Measurements from ENCODE around the gene ULK2.

The ULK2 gene

DNA sequence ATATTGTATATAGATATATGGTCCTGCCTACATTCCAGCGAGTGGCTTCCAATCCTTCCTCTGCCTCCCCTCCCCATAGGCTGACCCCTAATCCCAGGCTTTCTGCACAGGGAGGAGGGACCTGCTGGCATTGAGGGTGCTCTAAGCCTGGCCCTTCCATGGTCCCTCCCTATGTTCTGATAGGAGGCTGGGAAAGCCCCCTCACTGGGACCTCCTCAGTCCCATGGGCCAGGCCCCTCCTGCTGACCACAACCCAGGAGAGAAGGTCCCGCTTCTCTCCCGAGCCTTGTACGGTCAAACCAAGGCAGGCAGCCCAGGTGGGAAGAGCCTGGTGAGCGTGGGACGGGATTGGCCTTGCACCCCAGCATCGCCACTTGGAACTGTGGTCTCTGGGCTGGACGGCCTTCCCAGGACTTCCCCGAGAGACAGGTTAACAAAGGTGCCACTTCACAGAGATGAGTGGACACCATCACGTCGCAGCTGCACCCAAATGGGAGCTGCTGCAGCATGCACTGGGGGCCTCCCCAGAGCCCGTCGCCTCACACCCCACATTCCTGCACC is 120.5 kb downstream of the ULK2 start:
- no peak for DNase-seq (ENCODE audit: low spot score)

DNA sequence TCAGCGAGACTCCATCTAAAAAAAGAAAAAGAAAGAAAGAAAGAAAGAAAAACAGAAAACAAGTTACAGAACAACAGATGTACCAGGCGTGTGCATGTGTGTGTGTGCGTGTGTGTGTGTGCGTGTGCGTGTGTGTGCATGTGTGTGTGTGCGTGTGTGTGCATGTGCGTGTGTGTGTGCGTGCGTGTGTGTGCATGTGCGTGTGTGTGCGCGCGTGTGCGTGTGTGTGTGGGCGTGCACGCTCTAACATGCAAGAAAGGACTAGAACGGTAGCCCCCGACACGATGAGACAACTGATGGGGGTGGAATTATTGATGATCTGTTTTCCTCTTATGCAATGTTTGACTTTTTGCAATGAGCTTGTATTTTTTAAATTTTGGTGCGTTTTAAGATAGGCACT is 121.2 kb downstream of the ULK2 start:
- DNase-seq (ENCODE audit: low spot score): no peak

DNA sequence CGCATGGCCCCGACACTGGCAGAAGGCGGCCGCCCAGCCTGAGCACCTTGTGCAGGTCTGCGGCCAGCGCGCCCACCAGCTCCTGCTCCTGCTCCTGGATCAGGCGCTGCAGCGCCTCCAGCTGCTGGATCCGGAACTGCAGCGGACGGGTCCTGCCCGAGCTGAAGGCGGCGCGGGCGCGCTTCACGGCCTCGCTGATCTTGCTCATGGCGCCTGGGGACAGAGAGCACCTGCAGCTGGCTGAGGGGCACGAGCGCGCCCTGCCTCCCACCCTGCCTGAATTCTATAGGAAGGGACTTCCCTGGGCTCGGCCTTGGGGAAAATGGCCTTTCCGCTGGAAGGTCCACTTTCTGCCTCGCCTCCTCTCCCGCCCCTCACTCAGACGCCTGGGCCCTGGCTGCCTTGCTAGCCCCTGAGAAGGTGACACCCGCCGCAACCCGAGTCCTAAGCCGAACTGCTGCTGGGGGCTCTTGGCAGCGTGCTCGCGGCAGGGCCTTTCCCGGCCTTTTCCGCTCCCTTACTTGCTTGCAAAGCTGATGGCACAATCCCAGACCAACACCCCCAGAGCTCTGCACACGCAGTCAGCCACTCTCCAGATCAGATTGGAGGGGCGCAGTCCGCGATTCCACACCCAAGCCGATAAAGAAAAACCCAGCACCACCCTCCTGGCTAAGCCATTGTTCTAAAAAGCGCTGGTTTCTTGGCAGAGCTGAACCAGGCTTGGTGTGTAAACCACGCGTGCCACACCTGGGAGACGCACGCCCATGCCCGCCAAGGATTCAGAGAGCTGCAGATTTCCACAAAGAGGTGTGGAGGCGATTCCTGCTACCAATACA is 122.6 kb downstream of the ULK2 start:
- DNase-seq (ENCODE audit: low spot score): peak; percentile 77

DNA sequence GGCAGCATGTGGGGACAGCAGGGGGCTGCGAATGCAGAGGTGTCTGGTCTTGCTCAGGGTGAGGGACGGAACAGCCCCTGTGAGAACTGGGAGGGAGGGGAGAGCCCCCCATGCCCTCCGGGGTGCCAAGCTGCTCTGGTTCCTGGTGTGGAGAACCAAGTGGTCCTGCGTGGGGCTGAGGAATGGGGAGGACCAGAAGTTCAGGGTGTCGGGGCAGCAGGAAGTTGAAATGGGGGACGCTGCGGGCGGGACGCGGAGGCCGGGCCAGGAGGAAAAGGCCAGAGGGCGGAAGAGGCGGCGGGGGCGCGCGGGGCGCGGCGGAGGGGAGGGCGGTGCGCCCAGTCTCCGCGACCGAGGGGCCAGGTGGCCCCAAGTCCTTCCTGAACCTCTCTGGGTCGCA is 123.2 kb downstream of the ULK2 start:
- DNase-seq (ENCODE audit: low spot score): no peak

DNA sequence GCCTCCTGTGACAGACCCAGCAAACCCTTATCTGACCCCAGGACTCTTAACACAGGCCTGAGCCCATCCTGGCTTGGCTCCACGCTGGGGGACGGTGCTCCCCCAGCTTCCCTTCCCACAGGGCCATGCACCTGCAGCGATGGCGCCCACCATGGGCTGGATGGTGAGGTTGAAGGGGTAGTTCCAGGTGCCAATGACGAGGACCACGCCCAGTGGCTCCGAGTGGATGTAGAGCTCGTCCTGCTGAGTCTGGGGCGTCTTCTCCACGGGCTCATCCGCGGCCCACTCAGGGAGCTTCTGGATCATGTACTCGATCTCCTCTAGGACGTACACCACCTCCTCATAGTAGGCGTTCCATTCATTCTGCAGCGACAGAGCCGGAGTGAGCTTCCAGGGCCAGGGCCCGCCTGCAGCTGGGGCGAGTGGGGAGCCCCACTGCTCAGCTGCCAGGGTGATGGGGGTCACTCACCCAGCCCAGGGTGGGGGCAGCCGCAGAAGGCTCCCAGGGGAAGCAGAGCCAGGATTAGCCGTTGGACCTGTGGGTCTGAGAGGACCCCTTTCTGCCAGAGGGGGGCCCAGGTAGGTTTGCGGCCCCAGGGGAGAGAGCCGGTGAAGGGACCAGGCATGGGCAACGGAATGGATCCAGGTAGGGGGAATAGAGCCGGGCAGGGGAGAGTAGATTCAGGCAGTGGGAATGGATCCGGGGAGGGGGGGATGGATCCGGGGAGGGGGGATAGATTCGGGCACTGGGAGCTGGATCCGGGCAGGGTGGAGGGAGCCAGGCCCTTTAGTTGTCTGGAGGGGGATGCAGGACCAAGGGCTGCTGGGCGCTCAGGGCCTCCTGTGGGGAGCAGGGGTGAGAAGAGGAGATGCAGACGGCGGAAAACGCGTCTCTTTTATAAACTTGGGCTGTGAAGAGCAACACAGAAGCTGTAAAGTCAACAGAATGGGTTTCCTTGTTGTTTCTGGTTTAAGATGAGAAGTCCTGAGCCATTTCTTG is 124.3 kb downstream of the ULK2 start:
- DNase-seq (ENCODE audit: low spot score): no peak

DNA sequence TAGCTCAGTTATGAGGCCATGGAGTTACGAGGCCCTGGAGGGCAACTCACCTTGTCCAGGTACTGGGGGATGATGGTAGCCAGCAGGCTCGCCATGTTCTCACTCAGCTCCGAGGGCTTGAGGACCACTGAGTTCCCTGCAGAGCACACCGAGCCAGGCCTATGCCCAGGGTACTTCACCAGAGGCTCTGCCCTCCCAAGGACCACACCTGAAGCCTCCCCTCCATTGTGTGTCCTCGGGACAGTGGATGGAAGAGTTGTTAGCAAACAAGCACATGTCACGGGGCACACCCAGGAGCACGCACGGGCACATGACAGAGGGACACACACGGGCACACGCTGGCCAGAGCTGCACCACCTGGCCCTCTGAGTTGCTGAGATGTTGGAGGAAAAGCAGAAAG is 125.2 kb downstream of the ULK2 start:
- no peak for DNase-seq (ENCODE audit: low spot score)

DNA sequence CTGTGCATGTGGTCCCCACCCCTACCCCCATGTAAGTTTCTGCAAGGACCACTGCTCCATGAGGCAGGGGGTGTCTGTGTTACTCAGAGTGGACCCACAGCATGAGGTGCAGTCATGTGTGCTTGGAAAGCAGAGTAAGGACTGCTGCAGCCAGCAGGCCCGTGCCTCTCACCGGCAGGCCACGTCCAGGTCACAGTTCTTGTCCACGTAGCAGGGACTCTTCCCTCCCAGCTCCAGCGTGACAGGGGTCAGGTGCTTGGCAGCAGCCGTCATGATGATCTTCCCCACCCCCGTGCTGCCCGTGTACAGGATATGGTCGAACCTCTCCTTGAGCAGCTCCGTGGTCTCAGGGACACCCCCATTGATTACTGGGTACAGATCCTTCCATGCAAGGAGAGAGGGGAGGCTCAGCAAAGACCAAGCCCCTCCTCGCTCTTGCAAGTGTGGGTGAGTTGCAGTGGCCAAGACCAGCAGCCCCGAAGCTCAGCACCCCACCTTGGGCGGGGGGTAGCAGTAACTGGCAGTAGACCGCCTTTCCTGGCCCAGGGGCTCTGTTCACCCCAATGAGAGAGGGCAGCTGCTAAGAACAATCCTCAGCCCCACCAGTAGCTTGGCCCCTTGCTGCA is 125.8 kb downstream of the ULK2 start:
- DNase-seq (ENCODE audit: low spot score): no peak

DNA sequence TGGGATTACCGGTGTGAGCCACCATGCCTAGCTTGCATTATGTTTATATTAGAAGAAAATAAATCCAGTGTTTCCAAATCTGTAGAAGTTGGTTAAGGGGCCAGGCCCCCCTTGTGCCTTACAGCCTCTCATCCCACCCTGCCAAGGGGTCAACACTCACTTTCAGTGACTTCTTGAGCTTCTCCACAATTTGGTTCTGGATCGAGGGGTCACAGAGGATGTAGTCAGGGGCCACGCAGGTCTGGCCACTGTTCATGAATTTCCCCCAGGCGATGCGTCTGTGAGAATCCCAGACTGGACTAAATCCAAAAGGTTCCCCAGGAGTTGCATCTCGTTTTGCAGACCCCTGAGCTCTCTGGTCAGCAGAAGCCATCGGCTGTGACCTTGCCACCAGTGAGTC is 126.8 kb downstream of the ULK2 start:
- no peak for DNase-seq (ENCODE audit: low spot score)

DNA sequence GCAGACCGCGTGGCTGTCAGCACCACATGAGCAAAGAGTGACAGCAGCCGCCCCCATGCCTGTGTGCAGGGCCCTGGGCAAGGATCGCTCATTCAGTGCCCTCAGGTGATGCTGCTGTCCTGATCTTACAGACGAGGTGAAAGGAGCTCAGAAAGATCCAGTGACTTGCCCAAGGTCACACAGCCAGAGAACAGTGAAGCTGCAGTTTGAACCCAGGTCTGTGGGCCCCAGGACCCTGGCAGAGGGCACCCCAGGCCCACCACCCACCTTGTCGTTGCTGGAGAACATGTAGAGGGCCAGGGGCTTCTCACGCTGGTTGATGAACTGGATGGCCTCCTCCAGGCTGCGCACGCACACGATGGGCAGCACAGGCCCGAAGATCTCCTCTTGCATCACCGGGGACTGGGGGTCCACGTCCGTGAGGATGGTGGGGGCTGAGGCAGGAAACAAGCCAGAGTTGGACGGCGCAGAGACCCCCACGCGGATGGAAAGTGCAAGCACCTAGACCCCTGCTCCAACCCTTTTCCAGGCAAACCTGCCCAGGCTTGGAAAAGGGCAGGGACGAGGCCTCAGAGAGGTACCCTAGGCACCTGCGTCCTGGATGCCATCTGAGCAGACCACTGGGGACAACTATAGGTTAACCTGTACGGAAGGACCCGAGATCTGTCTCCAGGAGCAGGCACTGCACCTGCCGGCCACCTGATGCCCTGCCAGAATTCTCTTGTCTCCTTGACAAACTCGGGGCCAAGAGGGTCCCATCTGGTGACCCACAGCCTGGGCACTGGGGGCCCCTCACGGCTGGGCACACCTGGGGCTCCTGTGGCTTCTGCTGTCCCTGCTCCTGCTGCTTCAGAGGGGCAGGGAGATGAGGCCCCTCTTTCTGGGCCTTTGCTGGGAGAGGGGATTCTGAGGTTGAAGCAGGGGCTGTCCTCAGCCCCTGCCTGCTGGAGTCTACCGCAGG is 128.2 kb downstream of the ULK2 start:
- DNase-seq (ENCODE audit: low spot score): no peak

DNA sequence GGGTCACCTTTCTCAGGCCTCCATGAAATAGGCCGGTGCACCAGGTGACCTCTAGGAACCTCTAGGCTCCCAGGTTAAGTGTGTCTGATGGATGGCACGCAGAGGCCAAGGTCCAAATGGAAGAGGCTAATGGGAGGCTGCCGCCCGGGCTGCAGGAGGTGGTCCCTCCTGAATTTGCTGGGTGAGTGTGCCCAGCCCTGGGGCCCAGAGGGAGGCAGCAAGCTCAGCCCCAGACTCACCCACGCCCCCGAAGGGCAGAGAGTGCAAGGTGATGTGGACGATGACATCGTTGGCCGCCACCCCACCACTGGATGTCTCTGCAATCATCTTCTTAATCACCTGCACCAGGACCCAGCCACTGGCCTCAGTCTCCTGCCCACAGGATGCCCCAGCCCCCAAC is 129.0 kb downstream of the ULK2 start:
- no peak for DNase-seq (ENCODE audit: low spot score)

DNA sequence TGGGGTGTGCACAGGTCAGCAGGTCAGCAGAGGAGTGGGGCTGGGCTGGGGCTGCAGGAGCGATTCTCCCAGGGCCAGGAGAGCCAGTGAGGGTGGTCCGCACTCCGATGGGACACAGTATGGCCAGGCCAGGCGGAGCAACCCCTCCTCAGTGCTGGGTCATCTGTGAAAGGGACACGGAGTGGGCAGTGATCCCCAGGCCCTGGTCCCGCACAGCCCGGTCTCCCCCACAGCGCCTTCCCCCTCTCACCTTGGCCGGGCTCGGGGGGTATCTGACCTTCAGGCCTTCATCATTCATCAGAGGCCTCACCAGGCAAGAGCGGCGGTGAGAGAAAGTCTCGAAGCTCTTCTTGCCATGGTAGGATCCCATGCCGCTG is 129.7 kb downstream of the ULK2 start:
- no peak for DNase-seq (ENCODE audit: low spot score)

DNA sequence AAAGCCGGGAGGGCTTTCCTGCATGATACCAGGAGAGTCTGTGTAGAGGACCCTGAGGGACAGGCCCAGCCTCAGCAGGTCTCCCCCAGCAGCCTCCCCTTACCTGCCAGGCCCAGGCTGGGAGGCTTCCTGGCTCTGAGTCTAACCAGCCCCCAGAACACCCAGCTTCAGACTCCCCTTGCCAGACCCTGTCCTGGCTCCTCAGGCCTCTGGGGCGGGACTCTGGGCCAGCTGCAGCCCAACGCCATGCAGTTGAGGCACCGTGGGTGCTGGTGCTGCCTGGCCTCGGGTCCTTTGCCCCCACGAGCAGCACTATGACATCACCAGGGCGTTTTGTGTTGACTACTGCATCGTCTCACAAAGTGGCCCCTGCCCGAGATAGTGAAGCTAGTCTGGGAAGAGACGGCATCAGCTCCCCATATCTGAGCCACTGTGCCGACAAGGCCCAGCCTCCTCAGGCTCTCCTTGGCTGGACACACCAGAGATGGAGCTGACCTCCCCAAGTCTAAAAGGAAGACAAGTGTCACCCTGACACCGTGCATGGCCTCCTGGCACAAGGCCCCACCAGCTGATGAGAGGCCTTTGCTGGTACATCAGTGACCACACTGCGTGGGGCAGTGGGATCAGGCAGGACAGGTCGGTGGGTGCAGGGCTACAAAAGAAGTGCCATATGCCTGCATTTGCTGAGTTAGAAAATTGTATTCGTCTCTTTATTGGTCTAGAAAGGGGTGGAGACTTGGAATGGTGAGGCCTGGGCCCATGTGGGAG is 130.2 kb downstream of the ULK2 start:
- no peak for DNase-seq (ENCODE audit: low spot score)

DNA sequence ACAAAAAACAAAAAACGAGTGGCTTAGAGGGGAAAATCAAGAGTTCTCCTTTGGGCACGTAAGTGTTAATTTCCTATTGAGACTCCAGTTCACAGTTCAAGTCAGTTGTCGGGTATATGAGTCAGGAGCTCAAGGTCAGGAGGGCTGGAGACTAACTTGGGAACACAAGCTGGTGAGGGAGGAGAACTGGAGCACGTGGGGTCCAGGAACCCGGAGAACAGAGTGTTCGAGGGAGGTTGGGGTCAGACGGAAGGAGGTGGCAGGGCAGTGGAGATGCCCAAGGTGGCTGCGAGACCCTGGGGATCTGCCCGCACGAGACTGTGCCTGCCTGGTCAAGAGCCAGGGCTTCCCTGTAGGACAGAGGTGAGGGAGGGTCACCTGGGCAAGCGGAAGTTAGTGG is 131.7 kb downstream of the ULK2 start:
- no peak for DNase-seq (ENCODE audit: low spot score)

DNA sequence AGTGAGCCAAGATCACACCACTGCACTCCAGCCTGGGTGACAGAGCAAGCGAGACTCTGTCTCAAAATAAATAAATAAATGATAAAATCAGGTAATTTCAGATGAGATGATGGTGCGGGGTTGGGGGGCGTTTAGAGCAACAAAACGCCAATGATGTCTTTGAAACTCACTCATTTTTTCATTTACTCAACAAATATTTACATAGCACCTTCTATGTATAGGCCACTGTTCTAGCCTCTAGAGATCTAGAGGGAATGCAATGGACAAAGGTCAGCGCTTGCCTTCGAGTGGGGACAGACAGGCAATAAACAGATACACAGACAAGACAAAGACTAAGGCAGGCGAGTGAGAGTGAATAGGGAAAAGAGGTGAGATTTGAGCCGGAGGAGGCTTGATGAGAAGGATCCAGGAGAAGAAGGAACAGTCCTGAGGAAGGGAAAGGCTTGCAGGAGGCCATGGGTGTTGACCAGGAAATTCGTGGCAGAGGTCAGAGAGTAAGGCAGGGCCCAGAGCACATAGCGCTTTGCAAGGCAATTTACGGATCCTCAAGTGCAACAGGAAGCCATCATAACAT is 133.7 kb downstream of the ULK2 start:
- no peak for DNase-seq (ENCODE audit: low spot score)

DNA sequence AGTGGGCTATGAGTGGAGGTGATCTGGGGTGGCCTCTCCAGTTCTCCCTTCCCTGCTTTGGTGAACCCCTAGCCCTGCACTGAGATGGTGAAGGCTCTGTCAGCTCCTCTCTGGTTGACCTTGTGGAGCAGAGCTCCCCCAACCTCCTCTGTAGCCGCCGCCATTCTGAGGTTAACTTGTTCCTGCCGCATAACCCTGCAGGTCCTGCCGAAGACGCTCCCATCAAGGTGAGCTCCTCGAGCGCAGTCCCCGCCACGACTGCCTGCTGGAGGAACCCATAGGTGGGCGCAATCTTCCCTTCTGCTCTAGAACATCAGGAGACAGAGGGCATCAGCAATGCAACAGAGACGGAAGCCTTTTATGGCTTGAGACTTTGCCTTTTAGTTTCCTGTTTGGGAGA is 136.1 kb downstream of the ULK2 start:
- no peak for DNase-seq (ENCODE audit: low spot score)

DNA sequence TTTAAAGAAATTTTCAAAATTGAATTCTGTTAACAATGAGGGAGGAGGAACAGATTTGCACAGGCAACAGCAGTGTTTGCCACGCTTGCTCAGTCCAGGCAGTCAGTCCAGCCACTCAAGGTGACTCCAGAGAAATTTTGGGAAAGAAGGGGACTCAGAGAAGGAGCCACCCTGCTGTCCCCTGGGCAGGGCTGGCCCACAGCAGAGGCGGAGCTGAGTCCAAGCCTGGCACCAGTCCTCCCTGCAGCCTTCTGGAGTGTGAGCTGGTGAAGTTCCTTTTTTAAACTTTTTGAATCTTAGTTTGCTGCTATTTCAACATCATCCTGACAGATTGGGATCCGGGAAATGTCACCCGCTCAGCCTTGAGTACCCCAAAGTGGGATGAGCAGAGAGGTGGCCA is 136.9 kb downstream of the ULK2 start:
- DNase-seq (ENCODE audit: low spot score): no peak

DNA sequence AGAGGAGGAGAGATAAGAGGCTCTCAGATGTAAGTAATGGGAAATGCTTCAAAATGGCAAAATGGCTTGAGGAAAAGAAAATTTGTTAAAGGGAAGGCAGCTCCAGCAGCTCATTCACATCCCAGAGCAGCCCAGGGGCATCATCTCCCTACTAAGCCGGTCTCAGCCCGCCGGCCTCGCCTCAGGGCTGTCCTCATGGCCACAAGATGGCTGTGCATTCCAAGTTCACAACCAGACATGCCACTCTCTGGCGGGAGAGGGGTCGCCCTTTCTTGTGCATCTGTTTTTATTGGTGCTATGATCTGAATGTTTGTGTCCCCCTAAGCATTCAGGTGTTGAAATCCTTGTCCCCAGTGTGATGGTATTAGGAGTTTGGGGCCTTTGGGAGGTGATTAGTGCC is 137.8 kb downstream of the ULK2 start:
- no peak for DNase-seq (ENCODE audit: low spot score)

DNA sequence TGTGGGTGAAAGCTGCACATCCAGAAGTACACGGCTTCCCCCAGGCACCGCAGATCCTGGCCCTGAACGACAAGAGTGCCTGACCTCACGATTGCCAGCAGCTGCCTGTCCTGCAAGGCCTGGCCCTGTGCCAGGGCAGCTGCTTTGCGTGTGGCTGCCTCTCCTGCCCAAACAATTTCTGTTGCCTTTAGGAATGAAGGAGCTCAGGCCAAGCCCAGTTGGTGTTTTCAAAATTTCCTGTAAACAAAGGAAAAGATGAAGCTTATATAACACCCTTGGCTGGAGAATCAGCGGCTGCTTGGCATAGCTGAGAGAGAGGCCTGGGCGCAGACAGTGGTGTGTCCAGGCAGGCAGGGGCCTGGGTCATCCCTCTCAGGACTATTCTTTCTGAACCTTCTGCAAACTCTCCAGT is 139.6 kb downstream of the ULK2 start:
- no peak for DNase-seq (ENCODE audit: low spot score)

DNA sequence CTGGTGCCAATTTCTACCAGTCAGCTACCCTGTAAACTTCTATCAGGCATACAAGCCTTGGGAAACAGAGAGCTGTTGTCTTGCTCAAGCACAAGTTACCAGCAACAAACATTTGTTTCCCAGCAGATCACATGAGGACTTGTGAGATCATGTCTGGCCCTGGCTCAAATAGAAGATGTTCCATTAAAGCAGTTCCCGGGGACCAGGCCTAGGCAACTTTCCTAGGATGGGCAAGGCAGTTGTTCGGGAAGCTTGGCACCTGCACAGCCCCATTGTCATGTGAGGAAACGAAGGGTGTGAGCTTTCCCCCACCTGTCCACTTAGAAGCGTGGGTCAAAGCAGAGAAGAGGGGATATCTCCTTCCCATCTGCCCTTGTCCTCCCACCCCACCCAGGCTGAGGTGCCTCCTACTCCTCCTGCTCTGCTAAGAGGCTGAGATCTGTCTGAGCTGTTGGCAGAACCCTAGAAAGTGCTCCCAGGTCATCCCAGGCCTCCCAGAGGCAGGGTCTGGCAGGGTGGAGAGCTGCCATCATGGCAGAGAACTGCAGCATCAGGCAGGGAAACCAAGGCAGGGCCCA is 140.1 kb downstream of the ULK2 start:
- DNase-seq (ENCODE audit: low spot score): no peak
